AG09309 (cell line): Measurements from ENCODE around the gene TGOLN2.

Experiments used
- DNase-seq: peaks from one replicate; pipeline ENCODE4 v3.0.0-alpha.2; 2010; ENCODE audit warnings: low read depth
- H3K4me3 ChIP-seq: 2 replicates; pipeline ENCODE4 v1.5.1; 2011; ENCODE audit warnings: mild to moderate bottlenecking, low read depth, low read length, moderate library complexity; ENCODE audit not compliant: control insufficient read depth
- TF ChIP-seq, protein P1 (sequence below): IDR thresholded peaks from 2 replicates; pipeline ENCODE4 v1.5.1; 2011; ENCODE audit warnings: mild to moderate bottlenecking, low read depth, low read length, inconsistent platforms; ENCODE audit not compliant: insufficient read depth, control insufficient read depth; ENCODE audit errors: missing control alignments

The TGOLN2 gene

DNA sequence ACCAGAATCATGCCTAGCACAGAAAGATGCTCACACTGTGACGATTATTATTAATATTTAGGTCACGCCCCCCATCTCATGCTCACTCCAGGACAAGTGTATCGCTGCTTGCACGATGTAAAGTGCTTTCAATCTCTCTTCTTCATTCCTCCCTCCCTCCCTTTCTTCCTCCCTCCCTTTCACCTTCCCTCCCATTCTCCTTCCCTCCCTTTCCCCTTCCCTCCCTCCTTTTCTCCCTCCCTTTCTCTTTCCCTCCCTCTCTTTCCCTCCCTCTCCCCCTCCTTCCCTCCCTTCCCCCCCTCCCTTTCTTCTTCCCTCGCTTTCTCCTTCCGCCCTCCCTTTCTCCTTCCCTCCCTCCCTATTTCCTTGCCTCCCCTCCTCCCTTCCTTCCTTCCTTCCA, 19.6 kb downstream of the TGOLN2 start:
- DNase-seq: no peak
- no peak overlapping the region for H3K4me3 ChIP-seq
- TF ChIP-seq, protein P1, sequence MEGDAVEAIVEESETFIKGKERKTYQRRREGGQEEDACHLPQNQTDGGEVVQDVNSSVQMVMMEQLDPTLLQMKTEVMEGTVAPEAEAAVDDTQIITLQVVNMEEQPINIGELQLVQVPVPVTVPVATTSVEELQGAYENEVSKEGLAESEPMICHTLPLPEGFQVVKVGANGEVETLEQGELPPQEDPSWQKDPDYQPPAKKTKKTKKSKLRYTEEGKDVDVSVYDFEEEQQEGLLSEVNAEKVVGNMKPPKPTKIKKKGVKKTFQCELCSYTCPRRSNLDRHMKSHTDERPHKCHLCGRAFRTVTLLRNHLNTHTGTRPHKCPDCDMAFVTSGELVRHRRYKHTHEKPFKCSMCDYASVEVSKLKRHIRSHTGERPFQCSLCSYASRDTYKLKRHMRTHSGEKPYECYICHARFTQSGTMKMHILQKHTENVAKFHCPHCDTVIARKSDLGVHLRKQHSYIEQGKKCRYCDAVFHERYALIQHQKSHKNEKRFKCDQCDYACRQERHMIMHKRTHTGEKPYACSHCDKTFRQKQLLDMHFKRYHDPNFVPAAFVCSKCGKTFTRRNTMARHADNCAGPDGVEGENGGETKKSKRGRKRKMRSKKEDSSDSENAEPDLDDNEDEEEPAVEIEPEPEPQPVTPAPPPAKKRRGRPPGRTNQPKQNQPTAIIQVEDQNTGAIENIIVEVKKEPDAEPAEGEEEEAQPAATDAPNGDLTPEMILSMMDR: no peak

DNA sequence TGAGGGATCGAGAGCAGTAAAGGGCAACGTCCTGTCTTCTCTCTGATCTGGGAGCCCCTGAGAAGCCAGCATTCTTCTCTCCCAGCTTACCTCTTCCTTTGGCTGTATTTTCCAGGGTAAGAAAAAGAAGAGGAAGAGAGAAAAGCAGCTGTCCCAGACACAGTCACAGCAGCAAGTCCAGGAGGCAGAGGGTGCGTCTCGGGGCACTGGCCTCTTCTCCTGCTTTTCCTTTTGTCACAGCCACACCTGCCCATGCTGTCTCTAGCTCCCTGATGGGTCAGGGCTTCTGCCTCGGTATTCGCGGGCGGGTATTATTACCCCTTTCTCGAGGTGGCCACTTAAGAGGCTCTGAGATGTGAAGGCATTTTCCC, 20.3 kb downstream of the TGOLN2 start:
- TF ChIP-seq, protein P1: no peak
- no peak for DNase-seq
- H3K4me3 ChIP-seq: no peak overlapping the region

- no peak overlapping the region for H3K4me3 ChIP-seq
- TF ChIP-seq, protein P1: no peak
- no peak for DNase-seq
These were observed 23.8 kb downstream of the TGOLN2 start for GRCh38 chr2:85303780-85304531.

DNA sequence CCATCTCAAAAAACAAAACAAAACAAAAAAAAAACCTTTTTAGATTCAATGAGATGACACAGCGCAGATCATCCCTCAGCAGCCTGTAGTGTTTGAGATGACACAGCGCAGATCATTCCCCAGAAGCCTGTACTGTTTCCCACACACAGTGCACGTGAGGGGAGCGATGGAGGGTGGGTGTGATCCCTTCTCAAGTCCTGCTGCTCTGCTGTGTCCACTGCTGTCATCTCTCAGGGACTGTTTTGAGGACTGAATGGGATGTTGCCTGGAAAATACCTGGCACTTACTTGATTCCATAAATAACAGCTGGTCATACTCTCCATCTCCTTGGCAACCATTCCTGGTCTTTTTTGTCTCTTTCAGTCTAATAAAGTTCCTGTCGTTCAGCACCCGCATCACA, 25.7 kb downstream of the TGOLN2 start:
- no peak for DNase-seq
- H3K4me3 ChIP-seq: no peak overlapping the region
- TF ChIP-seq, protein P1: no peak

GRCh38 chr2:85291425-85292023, 36.3 kb downstream of the TGOLN2 start:
- TF ChIP-seq, protein P1: no peak
- no peak for DNase-seq
- H3K4me3 ChIP-seq: no peak overlapping the region

- H3K4me3 ChIP-seq: no peak overlapping the region
- TF ChIP-seq, protein P1: no peak
- no peak for DNase-seq
These were observed 39.5 kb downstream of the TGOLN2 start for GRCh38 chr2:85288244-85288725.

DNA sequence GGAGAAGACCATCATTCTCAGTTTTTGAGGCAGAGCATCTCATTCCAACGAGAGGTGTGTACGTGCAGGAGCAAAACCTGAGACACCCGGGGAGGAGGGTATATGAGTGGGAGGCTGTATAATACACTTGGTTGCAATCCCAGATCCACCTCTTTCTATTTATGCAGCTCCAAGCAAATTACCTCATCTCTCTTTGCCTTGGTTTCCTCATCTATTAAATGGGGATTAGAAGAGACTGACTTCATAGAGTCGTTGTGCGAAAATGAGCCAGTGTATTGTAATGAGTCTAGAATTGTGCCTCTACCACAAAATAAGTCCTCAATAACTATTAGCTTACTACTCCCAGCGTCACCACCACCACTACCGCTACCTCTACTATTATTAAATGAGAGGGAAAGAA, 40.1 kb downstream of the TGOLN2 start:
- H3K4me3 ChIP-seq: no peak overlapping the region
- DNase-seq: no peak
- TF ChIP-seq, protein P1: no peak
